Measurements from ENCODE around the gene TSPAN18. TPM values are rescaled to one million over a fixed set of nuclear protein-coding genes. Genes with fewer than 3 reads are reported as not detected.

TSPAN18 gene
- total and polyA plus RNA-seq, 2 of the 8 experiments (the other 6 are each of a cell fraction or from before 2014, with no cell fraction given): 5.2 to 10.2 TPM

GRCh38 chr11:44713022-44713421 is 13.7 kb upstream of the TSPAN18 start (continued):
- TF ChIP-seq CHD7 (IDR thresholded peaks at IDR 0.05; ENCODE audit: insufficient replicate concordance, low read length) (no peak), TBP (IDR thresholded peaks at IDR 0.05; ENCODE audit: low read depth, low read length) (no peak), MAFK (IDR thresholded peaks at IDR 0.05; ENCODE audit: low read depth, low read length) (no peak), KDM1A (IDR thresholded peaks at IDR 0.05; ENCODE audit: borderline replicate concordance, low read length) (no peak), TAF7 (optimal IDR thresholded peaks at IDR 0.05; ENCODE audit: borderline replicate concordance, low read depth, low read length) (no peak), CTCF (IDR thresholded peaks at IDR 0.05; ENCODE audit: control extremely low read depth in 1 of 3, insufficient read depth in 1 of 3, low read depth in 1 of 3, low read length in 3 of 3) (no peak), MAX (IDR thresholded peaks at IDR 0.05) (no peak), JUN (IDR thresholded peaks at IDR 0.05; ENCODE audit: low read depth, low read length) (no peak), RFX5 (IDR thresholded peaks at IDR 0.05; ENCODE audit: borderline replicate concordance, low read depth, low read length) (no peak)
